ENCODE results near the gene PIEZO2.

Gene PIEZO2

DNA sequence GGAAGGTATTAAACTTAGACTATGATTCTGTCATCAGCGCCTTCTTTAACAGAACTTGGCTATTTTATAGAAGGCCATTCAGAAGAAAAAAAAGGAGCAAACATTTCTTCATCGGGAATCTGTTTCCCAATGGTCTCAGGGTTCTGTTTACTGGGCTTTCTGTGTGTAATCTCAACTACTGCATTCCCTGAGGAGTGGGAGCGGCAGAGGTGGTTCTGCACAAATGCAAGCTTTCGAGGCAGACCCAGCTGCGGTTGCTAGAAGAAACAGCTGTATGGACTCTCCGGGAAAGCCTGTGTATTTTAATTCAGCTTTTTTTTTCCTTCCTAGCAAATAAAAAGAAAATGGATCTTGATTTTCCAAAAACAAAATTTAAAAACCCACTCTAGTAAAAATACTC is 372.9 kb downstream of the PIEZO2 start:
- TF ChIP-seq, protein P1, sequence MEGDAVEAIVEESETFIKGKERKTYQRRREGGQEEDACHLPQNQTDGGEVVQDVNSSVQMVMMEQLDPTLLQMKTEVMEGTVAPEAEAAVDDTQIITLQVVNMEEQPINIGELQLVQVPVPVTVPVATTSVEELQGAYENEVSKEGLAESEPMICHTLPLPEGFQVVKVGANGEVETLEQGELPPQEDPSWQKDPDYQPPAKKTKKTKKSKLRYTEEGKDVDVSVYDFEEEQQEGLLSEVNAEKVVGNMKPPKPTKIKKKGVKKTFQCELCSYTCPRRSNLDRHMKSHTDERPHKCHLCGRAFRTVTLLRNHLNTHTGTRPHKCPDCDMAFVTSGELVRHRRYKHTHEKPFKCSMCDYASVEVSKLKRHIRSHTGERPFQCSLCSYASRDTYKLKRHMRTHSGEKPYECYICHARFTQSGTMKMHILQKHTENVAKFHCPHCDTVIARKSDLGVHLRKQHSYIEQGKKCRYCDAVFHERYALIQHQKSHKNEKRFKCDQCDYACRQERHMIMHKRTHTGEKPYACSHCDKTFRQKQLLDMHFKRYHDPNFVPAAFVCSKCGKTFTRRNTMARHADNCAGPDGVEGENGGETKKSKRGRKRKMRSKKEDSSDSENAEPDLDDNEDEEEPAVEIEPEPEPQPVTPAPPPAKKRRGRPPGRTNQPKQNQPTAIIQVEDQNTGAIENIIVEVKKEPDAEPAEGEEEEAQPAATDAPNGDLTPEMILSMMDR (IDR thresholded peaks at IDR 0.05; ENCODE audit: insufficient read depth, low read depth, low read length, missing control alignments) = no peak
- H3K4me3 ChIP-seq (ENCODE audit: low read length) = no peak overlapping the region
- DNase-seq (ENCODE audit: low read depth) = no peak

GRCh38 chr18:10775026-10775425 is 374.3 kb downstream of the PIEZO2 start:
- no peak overlapping the region for H3K4me3 ChIP-seq (ENCODE audit: low read length)
- TF ChIP-seq, protein P1 (IDR thresholded peaks at IDR 0.05; ENCODE audit: insufficient read depth, low read depth, low read length, missing control alignments) = no peak
- DNase-seq (ENCODE audit: low read depth) = no peak

GRCh38 chr18:10771053-10771709 is 378.2 kb downstream of the PIEZO2 start:
- peak; percentile 3 for DNase-seq (ENCODE audit: low read depth)
- no peak overlapping the region for H3K4me3 ChIP-seq (ENCODE audit: low read length)
- TF ChIP-seq, protein P1 (IDR thresholded peaks at IDR 0.05; ENCODE audit: insufficient read depth, low read depth, low read length, missing control alignments) = no peak

GRCh38 chr18:10770264-10770663 is 379.1 kb downstream of the PIEZO2 start:
- DNase-seq (ENCODE audit: low read depth) = no peak
- H3K4me3 ChIP-seq (ENCODE audit: low read length) = no peak overlapping the region
- TF ChIP-seq, protein P1 (IDR thresholded peaks at IDR 0.05; ENCODE audit: insufficient read depth, low read depth, low read length, missing control alignments) = no peak

GRCh38 chr18:10768221-10768620 is 381.1 kb downstream of the PIEZO2 start:
- DNase-seq (ENCODE audit: low read depth) = no peak
- TF ChIP-seq, protein P1 (IDR thresholded peaks at IDR 0.05; ENCODE audit: insufficient read depth, low read depth, low read length, missing control alignments) = no peak
- H3K4me3 ChIP-seq (ENCODE audit: low read length) = no peak overlapping the region

DNA sequence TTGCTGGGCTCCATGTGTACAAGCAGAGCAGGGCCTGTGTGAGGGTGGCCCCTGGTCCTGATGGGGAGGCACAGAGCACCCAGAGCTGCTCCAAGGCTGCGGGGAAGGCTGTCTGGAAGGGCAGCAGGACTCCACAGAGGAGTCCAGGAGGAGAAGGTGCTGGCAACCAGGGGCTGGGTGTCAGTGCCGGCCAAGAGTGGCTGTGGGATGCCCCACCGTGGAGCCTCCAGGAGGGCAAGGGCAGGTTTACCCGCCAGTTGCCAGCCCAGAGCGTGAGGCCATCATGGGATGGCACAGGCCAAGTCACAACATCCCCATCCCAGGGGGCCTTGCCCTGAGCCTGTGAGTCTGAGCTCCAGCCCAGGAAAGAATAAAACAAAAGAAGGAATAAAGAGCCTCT is 381.7 kb downstream of the PIEZO2 start:
- TF ChIP-seq, protein P1 (IDR thresholded peaks at IDR 0.05; ENCODE audit: insufficient read depth, low read depth, low read length, missing control alignments) = no peak
- DNase-seq (ENCODE audit: low read depth) = no peak
- H3K4me3 ChIP-seq (ENCODE audit: low read length) = no peak overlapping the region

DNA sequence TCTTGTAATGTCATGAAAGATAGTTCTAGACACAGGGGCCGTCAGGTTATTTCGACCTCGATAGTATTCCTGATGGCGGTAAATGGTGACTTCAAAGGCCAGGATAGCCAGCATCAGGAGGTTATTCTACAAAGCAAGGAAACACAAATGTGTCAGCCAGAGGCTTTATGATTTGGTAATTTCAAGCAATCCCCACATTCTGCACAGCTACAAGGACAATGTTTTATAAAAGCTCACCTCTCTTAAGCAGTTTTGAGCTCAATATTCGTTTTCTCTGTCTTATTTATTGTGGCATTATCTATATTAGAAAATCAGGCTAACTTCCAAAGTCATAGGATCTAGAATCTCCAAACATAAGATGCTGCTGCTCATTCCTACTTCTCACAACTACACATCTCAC is 388.4 kb downstream of the PIEZO2 start:
- TF ChIP-seq, protein P1 (IDR thresholded peaks at IDR 0.05; ENCODE audit: insufficient read depth, low read depth, low read length, missing control alignments) = no peak
- no peak overlapping the region for H3K4me3 ChIP-seq (ENCODE audit: low read length)
- DNase-seq (ENCODE audit: low read depth) = no peak
